Glomerular visceral epithelial cell (primary cell): ENCODE results near the gene PRR35.
A peak's percentile ranks its signal among the peaks of the same experiment; 100 is the strongest.

Experiments used
- DNase-seq: peaks from one replicate; pipeline ENCODE4 v3.0.0-alpha.2; 2016; ENCODE audit errors: extremely low spot score

PRR35 gene

DNA sequence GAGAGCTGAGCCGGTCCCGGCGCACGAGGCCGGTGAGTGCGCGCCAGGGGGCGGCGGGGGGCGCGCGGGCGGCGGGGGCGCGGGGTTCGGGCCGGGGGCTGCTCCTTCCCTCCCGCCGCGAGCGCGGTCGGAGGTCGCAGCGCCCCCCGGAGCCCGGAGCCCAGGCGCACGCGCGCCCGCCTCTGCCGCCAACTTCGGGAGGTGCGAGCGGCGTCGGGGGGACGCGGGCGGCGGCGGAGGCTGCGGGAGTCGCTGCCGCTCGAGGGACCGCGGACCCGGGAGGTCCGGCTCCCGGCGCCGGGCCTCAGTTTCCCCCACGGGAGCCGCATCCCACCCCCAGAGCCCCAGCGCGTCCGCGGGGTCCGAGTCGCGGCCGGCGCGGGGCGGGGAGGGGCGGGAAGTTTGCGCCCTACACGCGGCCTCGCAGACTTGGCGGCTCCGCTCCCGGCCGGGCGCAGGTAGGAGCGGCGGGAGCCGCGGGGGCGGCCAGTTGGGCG is at the start of gene PRR35:
Gene PRR35 (plus strand): TSS at position 191 of the 497 bp plus-strand sequence. CDS start 2,901 bp downstream, outside the sequence.
- no peak for DNase-seq

DNA sequence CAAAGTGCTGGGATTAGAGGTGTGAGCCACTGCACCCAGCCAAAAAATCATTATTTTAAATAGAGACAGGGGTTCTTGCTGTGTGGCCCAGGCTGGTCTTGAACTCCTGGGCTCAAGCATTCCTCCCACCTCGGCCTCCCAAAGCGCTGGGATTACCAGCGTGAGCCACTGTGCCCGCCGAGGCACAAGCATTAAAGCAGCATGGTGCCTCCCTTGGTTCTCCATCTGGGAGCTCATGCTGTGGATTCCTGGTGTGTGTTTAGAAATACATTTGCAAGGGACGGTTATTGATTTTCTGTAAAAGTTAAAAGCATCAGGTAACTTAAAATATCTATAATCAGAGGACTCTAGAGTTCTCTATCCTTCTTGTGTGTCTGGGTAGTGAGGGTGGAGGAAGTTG is 47.4 kb upstream of the PRR35 start:
- no peak for DNase-seq

DNA sequence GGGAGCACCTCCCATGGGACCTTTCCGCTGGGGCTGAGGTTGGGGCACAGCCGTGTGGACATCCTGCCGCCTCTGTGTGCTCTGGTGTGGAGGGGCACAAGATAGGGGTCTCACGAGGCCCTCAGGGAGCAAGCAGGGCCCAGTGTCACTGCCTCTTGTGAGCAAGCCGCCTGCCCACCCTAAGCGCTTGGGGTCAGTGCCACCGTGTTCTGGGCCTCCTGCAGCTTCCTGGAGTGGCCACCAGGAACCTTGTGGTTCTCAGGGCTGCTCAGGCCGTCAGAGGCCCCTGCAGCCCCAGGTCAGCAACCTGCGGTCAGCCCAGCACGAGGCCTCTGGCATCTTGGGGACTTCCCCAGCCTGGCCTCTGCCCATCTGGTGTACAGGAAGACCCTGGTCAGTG is 46.2 kb upstream of the PRR35 start:
- no peak for DNase-seq

DNA sequence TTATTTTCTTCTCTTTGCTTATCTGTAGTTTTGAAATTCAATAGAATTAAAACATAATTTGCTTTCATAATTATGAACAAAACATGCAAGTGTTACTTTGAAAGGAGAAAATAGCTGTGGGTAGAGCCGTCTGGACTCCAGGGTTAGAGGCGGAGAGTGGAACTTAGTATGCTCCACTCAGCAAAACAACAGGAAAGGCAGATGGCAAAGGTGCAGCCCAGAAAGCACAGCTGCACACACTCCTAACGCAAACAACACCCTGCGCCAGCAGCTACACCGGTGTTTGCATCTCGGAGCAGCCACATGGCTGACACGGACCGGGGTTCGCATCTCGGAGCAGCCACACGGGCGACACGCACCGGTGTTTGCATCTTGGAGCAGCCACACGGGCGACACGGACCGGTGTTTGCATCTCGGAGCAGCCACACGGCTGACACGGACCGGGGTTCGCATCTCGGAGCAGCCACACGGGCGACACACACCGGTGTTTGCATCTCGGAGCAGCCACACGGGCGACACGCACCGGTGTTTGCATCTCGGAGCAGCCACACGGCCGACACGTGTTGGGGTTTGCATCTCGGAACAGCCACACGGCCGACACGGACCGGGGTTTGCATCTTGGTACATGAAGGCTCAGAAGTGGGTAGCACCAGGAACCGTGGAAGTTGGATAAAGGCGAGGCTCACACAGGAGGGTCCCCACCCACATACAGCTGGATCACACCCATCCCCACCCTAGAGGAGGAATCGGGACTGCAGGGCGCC is 44.8 kb upstream of the PRR35 start:
- no peak for DNase-seq

DNA sequence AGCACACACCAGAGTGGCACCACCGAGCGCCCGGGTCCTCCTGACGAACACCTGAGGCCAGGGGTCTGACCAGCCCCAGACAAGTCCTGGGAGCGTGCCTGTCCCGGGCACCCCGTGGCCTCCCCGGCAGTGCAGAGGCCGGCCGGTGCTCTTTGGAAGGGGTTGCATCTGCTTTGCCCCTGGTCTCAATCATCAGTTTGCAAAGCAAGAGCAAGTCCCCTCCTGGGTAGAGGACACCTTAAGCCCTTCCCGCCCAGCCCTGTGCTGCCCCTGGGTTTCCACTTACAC is 44.3 kb upstream of the PRR35 start:
- no peak for DNase-seq

DNA sequence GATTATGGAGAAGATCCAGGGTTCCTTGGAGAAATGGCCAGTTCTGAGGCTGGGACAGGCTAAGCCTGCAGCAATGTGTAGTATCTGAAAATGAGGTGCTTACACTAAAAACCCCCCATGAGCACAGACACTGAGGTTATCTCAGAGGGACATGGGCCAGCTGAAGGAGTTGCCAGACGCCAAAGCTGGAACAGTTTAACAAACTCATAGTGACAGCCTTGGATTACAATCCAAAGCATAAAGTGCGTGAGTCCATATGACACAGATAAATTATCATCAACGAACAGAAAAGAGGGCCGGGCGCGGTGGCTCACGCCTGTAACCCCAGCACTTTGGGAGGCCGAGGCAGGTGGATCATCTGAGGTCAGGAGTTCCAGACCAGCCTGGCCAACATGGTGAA is 43.9 kb upstream of the PRR35 start:
- no peak for DNase-seq

DNA sequence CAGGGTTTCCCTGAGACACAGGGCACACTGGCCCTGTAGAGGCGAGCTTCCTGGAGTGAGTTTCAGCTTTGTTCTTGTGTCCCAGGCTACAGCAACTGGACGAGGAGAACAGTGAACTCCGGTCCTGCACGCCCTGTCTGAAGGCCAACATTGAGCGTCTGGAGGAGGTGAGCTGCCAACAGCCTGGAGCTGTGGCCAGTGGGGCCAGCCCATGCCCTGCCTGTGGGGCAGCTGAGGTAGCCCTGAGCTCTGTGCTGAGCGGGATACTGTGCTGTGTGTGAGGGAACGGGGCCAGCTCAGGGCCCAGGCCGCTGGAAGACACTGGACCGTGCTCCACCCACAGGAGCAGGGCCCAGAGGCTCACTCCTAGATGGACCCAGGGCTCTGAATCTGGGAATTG is 41.3 kb upstream of the PRR35 start:
- no peak for DNase-seq

DNA sequence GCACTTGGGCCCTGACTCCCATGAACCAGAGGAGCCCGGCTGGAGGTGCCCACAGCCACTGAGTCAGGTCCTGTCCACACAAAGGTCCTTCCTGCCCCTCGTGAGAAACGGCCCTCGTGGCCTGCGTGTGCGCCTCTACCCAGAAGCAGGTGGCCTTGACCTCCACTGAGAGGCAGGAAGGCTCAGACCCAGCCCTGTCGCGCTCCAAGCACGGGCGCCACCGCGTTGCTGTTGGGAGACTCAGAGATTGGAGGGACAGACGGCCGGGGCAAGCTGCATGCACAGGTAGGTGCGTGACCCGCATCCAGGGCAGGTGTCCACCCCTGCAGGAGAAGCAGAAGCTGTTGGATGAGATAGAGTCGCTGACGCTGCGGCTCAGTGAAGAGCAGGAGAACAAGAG is 40.8 kb upstream of the PRR35 start:
- DNase-seq: no peak

DNA sequence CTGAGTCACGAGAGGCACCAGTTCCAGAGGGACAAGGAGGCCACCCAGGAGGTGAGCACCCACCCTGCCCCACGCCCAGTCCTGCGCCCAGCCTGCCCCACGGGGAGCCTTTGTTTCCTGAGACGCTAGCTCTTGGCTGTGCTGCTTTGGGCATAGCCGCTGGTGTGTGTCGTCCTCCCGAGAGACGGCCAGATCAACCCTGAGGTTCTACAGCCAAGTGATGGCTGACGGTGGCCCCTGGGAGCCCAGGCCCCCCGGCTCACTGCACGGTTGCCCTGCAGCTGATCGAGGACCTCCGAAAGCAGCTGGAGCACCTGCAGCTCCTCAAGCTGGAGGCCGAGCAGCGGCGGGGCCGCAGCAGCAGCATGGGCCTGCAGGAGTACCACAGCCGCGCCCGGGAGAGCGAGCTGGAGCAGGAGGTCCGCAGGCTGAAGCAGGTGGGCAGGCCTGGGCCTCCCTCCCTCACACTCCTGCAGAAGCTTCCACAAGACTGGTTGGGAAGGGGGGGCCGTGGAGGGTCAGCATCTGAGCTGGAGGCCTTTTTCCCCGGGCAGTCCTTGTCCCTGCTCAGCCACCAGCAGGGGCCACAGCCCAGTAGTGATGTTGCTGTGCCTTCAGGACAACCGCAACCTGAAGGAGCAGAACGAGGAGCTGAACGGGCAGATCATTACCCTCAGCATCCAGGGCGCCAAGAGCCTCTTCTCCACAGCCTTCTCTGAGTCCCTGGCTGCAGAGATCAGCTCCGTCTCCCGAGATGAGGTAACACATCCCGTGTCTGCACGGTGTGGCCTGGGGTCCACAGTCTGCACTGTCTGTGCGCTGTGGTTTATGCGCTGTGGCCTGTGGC is 40.1 kb upstream of the PRR35 start:
- DNase-seq: no peak

DNA sequence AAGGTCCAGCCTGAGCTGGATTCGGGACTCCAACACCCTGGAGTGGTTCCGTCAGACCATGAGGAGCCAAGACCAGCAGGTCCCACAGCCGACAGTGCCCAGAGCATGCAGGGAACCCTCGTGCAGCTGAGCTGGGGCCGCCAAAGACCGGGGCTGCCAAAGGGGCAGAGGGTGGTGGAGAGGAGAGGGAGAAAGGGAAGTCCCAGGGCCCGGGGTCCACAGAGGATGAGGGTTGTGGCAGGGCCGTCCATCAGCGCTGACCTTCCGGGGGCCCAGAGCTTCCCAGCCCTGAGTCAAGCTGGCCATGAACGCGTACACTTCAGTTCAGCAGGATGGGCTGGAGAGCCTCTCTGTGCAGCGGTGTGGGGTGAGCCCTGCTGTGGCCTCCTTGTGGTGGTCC is 39.3 kb upstream of the PRR35 start:
- DNase-seq: no peak

DNA sequence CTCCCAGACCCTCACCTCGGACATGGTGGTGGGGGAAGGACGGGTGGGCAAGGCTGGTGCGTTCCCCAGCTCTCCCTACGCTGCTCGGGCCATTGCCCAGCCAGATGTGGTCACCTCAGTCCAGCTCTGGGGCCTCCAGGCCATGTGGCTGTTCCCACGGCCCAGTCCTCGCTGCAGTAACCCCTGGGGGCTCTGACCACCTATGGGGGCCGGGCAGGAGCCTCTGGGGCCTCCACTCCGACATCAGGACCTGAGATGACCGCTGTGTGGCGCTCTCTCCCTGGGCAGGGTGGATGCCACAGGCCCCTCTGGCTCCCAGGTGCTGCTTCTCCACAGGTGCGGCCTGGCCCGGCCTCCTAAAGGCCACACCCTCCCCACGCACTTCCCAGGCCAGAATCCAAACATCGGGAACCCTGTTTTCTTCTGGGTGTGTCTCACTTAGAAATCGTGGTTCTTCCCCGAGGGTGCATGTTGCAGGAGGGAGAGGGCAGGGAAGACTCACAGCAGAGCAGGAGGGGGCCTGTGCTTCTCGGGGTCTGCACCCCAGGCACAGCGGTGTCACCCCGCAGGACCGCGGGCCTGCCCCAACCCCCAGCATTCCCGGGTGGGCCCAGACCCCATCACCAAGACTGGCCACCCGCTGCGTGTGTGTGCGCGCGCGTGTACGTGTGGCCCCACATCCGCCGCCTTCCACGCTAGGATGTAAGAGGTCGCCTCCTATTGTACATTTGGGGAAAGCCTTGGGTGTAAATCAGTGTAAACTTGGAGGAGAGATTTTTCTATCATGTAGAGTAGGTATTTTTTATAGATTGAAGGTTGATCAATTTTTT is 38.6 kb upstream of the PRR35 start:
- no peak for DNase-seq

DNA sequence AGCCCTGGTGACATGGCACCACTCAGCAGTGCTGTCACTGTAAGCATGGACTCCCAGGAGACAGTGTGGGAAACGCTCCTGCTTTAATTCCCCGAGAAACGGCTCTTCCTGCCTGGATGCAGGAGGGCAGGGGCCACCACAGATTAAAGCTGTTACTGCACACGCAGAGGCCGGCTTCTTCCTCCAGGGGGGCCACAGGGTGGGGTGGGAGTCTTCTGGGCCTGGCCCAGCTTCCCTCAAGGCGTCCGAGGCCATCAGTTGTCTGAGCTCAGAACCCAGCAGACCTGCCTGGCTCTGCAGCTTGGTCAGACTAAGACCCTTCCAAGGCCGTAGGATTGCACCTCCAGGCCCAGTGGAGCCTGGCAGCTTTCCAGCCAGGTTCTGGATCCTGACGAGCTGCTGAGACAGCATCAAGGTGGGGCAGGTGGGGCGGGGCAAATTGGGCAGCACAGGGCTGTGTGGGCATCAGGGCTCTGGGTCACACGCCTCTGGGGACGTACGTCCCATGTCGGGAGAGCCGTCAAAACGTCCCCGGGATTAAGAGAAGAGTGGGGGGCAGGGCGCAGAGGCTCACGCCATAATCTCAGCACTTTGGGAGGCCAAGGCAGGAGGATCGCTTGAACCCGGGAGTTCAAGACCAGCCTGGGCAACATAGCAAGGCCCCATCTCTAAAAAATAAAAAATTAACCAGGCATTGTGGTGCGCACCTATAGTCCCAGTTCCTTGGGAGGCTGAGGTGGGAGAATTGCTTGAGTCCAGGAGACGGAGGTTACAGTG is 37.7 kb upstream of the PRR35 start:
- no peak for DNase-seq

DNA sequence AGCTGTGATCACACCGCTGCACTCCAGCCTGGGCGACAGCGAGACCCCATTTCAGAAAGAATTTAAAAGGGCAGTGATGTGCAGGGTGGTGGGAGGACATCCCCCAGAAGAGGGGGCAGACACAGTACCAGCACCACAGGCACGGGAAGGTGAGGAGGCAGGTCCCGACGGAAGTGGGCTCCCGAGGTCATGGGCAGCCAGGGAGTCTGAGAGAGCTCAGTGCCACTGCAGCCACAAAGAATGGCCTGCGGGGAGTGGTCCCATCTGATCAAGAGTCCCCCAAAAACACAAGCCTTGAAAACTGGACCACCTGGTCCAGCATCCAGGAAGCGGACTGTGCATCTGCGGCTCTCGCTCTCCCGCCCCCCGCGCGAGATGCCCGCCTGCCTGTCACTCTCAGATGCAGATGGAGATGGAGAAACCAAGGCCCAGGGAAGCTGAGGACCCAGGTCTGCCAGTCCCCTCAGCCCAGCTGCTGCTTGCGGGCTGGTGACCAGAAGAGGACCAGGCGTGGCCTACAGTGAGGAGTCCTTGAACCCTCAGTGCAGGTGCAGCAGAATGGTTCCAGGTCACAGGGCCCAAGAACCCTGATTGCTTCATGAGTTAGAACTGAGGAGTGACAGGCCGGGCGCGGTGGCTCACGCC is 37.0 kb upstream of the PRR35 start:
- no peak for DNase-seq

DNA sequence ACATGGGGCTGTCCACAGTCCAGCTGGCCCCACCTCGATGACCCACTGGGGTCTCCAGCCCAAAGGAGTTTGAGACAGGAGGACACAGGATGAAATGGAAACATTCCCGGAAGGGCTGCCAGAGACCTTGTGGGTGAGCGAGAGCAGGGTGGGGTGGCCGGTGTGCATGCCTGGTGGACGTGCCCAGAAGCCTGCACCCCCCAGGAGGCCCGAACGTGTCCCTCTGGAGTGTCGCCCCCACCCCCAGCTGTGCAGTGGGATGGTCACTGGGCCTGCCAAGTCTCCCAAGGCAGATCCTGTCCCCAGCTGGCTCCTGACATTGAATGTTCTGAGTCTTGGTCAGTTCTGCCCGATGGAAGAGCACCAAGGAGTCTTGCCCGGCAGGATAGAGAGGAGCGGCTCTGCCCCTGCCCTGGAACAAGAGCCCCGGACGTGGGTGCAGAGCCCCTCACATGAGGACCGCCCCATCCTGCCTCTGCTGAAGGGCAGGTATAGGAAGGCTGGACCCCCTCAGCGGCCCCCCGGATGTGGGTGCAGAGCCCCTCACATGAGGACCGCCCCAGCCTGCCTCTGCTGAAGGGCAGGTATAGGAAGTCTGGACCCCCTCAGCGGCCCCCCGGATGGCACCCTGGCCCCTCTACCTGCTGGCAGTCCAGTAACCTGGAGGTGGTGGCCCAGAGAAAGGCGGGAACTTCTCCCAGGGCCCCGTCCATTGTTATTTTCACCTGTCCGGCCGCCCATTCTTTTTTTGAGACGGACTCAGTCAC is 35.7 kb upstream of the PRR35 start:
- DNase-seq: no peak

DNA sequence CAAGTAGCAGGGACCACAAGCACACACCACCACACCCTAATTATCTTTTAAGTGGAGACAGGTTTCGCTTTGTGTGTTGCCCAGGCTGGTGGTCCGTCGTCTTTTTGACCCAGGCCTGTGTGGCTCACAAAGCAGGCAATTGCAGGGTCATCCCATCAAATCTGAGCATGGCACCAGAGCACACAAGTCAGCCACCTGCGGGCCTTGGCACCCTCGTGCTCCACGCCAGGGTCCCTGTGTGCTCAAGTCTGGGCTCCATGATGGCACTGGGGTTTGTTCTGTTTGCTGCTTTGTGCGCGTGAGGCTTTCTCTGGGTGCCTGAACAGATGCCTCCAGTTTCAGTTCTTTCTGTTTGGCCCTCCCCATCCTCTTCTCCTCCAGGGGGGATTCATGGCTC is 35.1 kb upstream of the PRR35 start:
- no peak for DNase-seq

DNA sequence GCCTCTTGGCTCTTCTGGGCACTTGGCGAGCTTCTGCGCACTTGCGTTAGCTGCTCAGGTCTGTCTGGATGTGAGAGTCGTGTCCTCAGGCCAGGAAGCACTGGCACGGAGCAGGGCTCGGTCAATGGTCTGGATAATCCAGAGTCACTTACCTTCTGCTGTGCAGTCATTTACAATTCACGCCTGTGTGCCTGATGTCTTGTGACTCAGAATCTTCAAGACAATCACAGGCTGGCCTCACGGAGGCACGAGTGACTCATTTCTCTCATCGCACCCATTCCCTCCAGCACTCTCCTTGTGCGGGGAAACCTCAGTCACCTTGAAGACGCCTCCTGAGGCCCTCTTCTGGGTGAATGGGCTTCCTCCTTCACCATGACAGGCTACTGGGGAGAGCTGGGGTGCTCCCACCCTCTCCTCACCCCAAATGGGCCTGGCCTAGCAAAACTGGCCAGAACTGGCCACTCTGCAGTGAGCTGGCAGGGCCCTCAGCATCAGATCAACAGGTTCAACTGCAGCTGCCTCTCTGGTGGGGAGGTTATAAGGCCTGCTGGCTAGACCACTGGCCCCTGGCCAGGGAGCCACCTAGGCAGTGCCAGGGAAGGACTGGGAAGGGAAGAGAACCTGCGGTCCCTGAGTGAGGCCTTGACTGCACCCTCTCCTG is 34.5 kb upstream of the PRR35 start:
- DNase-seq: peak; percentile 90

DNA sequence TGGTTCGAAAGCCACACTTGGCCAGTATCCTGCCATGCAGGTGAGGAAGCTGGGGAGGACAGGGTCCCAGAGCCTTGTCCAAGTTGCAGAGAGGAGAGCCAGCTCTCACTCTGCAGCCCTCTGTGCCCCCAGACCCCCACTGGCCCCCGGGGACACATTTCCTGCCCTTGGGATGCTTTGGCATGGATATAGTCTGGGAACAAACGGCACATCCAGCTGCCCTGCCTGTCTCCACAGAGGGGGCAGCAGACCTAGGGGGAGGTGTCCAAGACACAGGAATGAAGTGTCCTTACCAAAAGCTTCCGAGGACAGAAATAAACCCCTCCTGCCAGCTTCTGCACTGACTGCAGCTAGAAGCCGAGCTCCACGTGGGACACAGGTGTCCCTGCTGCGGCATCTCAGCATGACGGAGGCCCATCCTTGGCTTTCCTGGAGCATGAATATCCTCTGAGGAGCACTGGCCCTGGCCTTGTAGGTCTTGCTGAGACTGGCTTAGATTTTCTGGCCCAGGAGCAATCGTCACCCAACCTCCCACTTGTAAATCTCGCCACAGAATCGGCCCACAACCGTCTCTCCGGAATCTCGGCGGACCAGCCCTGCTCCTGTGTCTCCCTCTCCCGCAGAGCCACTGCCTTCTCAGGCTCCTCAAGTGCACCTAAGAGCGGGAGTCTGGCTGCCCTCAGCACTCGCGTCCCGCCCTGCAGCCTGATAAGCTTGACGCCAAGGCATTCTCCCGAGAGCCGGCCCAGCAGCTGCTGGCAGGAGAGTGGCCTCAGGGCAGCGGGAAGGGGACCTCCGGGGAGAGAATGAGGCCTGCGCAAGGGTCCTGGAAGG is 33.8 kb upstream of the PRR35 start:
- DNase-seq: peak; percentile 26

DNA sequence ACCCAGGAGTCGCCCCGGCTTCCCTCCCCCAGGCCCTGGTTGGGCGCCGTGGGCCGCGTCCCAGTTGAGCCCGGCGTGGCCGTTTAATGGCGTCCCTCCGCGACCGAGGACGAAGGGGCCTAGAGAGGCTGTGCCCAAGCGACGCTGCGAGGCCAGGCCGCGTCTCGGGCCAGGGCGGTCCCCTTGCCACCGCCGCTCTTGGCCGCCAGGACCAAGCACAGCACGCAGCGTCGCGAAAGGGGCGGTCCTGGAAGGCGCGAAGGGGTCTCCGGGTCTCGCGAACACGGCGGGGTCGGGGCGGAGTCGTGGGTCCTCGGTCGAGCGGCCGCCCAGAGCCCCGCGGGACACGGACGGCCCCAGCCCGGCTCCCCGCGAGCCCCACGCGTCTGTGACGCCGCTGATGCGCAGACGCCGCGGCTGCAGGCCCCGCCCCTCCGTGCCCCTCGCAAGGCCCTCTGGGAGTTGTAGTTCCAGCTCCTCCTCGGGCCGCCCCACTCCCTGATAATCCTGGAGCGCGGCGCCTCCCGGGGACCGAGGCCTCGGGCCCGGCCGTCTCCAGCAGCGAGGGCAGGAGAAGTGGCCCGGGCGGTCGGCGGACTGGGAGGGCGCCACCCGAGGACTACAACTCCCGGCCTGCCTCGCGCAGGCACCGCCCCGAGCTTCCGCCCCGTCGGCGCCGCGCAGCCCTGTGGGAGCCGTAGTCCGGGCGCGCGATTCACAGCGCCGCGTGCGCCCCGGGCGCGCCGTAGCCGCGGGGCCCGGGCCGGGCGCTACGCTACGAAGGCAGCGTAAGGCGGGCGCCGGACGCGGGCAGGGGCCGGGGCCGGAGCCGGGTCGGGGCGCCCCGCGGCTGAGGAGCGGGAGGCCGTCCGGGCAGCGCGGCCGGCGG is 32.9 kb upstream of the PRR35 start, which contains the start of gene CAPN15:
Gene CAPN15 (plus strand): TSS at position 698 of the 889 bp plus-strand sequence. CDS start 19,127 bp downstream, outside the sequence.
- peak; percentile 87 for DNase-seq
